Measurements from ENCODE around the gene BHMT2. TPM values are rescaled to one million over a fixed set of nuclear protein-coding genes. Genes with fewer than 3 reads are reported as not detected.

The BHMT2 gene
- total RNA-seq, 1 donor from 2014 or later, result 2.9 TPM

GRCh38 chr5:79105868-79106267, 36.3 kb downstream of the BHMT2 start:
- no peak for DNase-seq (ENCODE audit: low read depth)
- no peak overlapping the region for H3K4me3 ChIP-seq (ENCODE audit: low read depth, low read length)
- TF ChIP-seq CTCF (conservative IDR thresholded peaks at IDR 0.05; ENCODE audit: low read depth, low read length), result peak; percentile 9

GRCh38 chr5:79107020-79107796, 37.6 kb downstream of the BHMT2 start:
- no peak for TF ChIP-seq CTCF (conservative IDR thresholded peaks at IDR 0.05; ENCODE audit: low read depth, low read length)
- no peak overlapping the region for H3K4me3 ChIP-seq (ENCODE audit: low read depth, low read length)
- no peak for DNase-seq (ENCODE audit: low read depth)

DNA sequence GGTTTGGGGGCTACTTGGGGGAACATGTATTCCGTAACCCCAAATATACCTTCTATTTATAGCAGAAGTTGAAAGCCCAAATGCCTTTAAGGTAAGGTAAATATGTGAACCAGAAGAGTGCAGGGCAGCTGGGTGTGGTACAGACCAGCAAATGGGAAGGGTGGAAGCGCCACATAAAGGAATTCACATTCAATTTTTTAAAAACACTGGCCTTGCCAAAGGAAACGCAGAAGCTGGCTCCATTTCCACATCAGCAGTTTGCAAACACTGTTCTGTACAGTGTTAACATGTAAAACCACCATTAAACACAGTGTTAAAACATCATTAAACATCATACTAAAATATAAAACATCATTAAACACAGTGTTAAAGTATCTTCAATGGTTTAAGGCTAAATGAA, 38.5 kb downstream of the BHMT2 start:
- no peak for DNase-seq (ENCODE audit: low read depth)
- no peak overlapping the region for H3K4me3 ChIP-seq (ENCODE audit: low read depth, low read length)
- TF ChIP-seq CTCF (conservative IDR thresholded peaks at IDR 0.05; ENCODE audit: low read depth, low read length), result no peak

DNA sequence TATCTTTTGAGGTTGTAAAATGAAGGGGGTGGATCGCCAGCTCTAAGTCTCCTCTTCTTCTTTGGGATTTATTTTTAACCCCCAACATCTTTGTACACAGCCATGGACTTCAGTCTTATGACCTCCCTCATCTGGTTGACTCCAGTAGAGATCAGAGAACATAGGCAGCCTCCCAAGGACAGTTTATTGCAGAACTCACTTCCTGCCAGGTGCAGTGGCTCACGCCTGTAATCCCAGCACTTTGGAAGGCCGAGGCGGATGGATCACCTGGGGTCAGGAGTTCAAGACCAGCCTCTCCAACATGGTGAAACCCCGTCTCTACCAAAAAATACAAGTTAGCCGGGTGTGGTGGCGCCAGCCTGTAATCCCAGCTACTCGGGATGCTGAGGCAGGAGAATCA, 39.2 kb downstream of the BHMT2 start:
- no peak for DNase-seq (ENCODE audit: low read depth)
- no peak for TF ChIP-seq CTCF (conservative IDR thresholded peaks at IDR 0.05; ENCODE audit: low read depth, low read length)
- no peak overlapping the region for H3K4me3 ChIP-seq (ENCODE audit: low read depth, low read length)

- no peak for DNase-seq (ENCODE audit: low read depth)
- TF ChIP-seq CTCF (conservative IDR thresholded peaks at IDR 0.05; ENCODE audit: low read depth, low read length), result peak; percentile 86
- no peak overlapping the region for H3K4me3 ChIP-seq (ENCODE audit: low read depth, low read length)
Measured at GRCh38 chr5:79109527-79110492, 40.2 kb downstream of the BHMT2 start.

- no peak for DNase-seq (ENCODE audit: low read depth)
- no peak for TF ChIP-seq CTCF (conservative IDR thresholded peaks at IDR 0.05; ENCODE audit: low read depth, low read length)
- peak within 1 kb of the TSS; percentile 53 for H3K4me3 ChIP-seq (ENCODE audit: low read depth, low read length)
Measured at GRCh38 chr5:79111387-79111959, 41.9 kb downstream of the BHMT2 start, which contains the start of gene BHMT. TSS of gene BHMT (plus strand) at chr5:79111809. CDS start at chr5:79111886, 77 bp downstream.
